Fibroblast of peridontal ligament (primary cell): ENCODE measurements around the gene RHEBL1.

Experiments
- DNase-seq: peaks from one replicate; pipeline ENCODE4 v3.0.0-alpha.2; 2010; ENCODE audit errors: extremely low read depth

Gene RHEBL1

GRCh38 chr12:49020441-49020840, 49.3 kb downstream of the RHEBL1 start:
- DNase-seq = no peak

DNA sequence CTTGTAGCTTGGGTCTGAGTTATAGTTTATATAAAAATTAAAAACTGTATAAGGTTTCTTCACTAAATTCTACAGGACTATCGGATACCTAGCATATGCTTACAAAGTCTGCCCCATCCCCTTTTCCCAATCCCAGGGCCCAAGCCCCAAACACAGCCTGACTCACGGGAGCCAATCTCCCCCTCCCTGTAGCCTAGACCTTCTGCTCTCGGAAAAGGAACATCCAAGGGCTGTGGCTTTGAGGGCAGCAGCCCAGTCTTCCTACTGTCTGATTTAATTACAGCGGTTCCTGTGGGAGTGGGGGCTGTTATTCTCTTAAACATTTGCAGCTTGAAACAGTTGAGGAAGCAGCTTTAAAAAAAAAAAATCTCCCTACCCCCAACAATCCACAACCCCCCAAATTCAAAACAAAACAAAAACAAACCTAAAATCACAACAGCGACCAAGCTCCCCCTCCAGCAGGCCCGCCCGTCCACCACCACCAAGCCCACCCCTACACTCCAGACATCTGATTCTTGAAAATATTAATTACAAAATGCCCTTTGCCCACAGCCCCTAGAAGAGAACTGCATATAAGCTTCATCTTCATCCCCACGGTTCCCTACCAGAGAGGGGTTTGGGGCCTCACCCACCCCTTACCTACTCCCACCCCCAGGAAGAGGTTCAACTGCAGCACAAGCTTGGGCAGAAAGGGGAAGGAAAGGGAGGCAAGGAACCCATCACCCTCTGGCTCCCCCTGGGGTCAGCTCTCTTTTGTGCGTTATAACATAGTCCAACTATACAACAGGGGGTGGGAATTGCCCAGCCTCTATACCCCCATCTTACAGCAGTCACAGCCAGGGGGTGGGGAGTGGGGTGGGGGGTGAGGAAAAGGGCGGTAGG, 50.1 kb downstream of the RHEBL1 start:
- DNase-seq = peak; percentile 49

- DNase-seq = no peak
Observed at GRCh38 chr12:49019120-49019430, 50.7 kb downstream of the RHEBL1 start.

DNA sequence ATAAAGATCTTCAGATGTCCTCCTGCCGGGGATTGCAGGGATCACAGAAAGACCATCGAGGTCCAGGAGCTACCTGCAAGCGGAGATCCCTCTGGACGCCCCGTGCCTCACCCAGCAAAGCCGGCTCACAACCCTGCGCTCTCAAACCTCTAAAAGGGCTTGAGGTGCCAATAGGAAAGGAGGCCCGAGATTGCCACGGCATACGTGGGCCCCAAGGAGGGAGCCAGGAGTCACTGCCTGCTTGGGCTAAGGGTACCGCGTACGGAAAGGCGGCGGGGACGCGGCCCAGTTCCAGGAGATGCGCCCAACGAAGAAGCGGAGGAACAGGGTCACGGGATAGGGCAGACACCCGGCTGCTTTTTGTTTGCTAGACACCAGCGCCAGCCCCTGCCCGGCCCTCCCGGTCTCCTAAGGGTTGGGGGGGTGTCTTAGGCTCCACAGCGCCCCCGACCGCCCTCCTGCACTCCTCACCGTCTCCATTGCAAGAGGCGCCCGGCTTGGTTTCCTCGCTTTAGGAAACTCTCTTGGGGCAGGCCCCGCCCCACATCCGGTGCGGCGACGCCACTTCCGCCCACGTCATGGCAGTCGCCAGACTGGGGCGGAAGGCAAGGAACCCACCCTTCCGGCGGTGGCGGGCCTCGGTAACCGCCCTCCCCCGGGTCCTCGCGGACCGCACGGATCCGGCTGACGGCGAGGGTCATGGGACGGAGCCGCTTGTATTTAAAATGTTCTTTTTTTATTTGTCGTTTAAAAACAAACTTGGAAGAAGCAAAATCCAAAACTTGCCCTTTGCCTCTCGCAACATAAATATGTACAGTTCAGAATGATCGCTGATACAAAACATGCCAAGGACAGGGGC, 51.3 kb downstream of the RHEBL1 start, which contains the start of gene PRKAG1:
Gene PRKAG1, minus strand, starts transcription at position 516 of the 859 bp plus-strand sequence. Its CDS starts 36 bp downstream, at position 480.
- DNase-seq = peak; percentile 97

DNA sequence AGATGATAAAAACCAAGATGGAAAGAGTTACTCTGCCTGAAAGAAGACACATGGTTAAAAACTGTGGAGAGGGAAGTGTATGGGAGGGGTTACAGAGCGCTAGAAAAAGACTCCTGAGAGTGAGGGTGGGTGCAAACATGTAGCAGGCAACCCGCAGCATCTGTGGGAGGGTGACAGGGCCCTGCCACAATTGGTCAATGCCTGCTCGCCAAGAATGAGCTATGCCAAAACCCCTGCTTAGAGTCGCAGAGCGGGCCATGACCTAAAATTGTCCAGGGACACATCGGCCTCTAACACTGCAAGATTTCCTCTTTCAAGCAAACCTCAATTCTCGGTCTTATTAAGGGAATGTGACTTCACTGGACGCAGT, 51.9 kb downstream of the RHEBL1 start:
- DNase-seq = peak; percentile 61

DNA sequence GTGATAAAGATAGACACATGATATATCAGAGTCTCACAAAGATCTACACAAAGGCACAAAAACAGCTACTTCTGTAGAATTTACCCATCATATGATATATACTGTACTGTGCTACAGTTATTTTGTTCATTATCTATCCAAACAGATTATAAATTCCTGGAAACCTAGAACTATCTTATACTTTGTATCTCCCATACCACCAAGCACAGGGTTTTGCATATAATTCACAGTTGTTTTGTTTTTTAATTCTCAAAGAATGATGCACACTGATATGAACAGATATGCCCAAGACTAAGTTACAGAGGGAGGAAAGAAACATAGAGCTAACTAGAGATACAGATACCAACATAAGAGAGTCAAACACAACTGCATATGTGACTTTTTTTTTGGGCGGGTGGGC, 54.6 kb downstream of the RHEBL1 start:
- DNase-seq = no peak
